ENCODE measurements around the gene SAMD4B. TPM values are rescaled to one million over a fixed set of nuclear protein-coding genes. Genes with fewer than 3 reads are reported as not detected.

Gene SAMD4B
- total RNA-seq, 2 experiments from 2014 or later: 40.2 to 45.6 TPM

- Mint-ChIP-seq H3K4me3 (no peak overlapping the region), H3K27me3 (no peaks in the 10 kb centered on the region), H3K4me1 (peaks cover 5% of the 10 kb centered on the region), H3K9me3 (no peaks in the 10 kb centered on the region), H3K27ac (no peak overlapping the region), H3K36me3 (ENCODE audit: low read depth) (peaks cover 53% of the 10 kb centered on the region)
- no peak for DNase-seq
- ChIA-PET CTCF (interaction anchor here (1.0 to 1.7 kb wide), 3 partner anchors 12 to 30 kb away, joined by 3 to 4 read pairs (median 3); partner anchors contain the start of gene PLEKHG2), POLR2A (no interaction called here)
Observed at GRCh38 chr19:39381910-39382611, 39.8 kb downstream of the SAMD4B start.

- Mint-ChIP-seq H3K4me1 (peaks cover 5% of the 10 kb centered on the region), H3K36me3 (ENCODE audit: low read depth) (peaks cover 48% of the 10 kb centered on the region), H3K4me3 (no peak overlapping the region), H3K27ac (peak overlapping the region; percentile 13), H3K27me3 (no peaks in the 10 kb centered on the region), H3K9me3 (no peaks in the 10 kb centered on the region)
- CTCF ChIA-PET: interaction anchor here (0.7 to 1.7 kb wide), 5 partner anchors 13 to 29 kb away, joined by 3 to 4 read pairs (median 3); partner anchors contain the start of gene PLEKHG2
- POLR2A ChIA-PET: interaction anchor here (0.6 kb wide), 1 partner anchor 153 kb away, joined by 11 read pairs; no protein-coding TSS in a partner anchor
- DNase-seq: no peak
Observed at GRCh38 chr19:39382991-39383828, 41.0 kb downstream of the SAMD4B start.

- Mint-ChIP-seq H3K4me1 (peaks cover 18% of the 10 kb centered on the region), H3K27me3 (no peaks in the 10 kb centered on the region), H3K9me3 (no peaks in the 10 kb centered on the region), H3K4me3 (no peak overlapping the region), H3K36me3 (ENCODE audit: low read depth) (peaks cover 49% of the 10 kb centered on the region), H3K27ac (no peak overlapping the region)
- POLR2A ChIA-PET: no interaction called here
- no peak for DNase-seq
- CTCF ChIA-PET: no interaction called here
Observed at GRCh38 chr19:39384839-39385568, 42.8 kb downstream of the SAMD4B start.

GRCh38 chr19:39385629-39386411 lies 43.6 kb downstream of the SAMD4B start:
- CTCF ChIA-PET: no interaction called here
- Mint-ChIP-seq H3K27ac (peak overlapping the region; percentile 52), H3K4me3 (no peak overlapping the region), H3K9me3 (no peaks in the 10 kb centered on the region), H3K4me1 (peaks cover 23% of the 10 kb centered on the region), H3K27me3 (no peaks in the 10 kb centered on the region), H3K36me3 (ENCODE audit: low read depth) (peaks cover 48% of the 10 kb centered on the region)
- no peak for DNase-seq
- POLR2A ChIA-PET: no interaction called here

GRCh38 chr19:39386557-39386956 lies 44.3 kb downstream of the SAMD4B start:
- Mint-ChIP-seq H3K4me1 (peaks cover 26% of the 10 kb centered on the region), H3K27ac (peak overlapping the region; percentile 54), H3K27me3 (no peaks in the 10 kb centered on the region), H3K4me3 (no peak overlapping the region), H3K36me3 (ENCODE audit: low read depth) (peaks cover 43% of the 10 kb centered on the region), H3K9me3 (no peaks in the 10 kb centered on the region)
- no peak for DNase-seq
- ChIA-PET POLR2A (no interaction called here), CTCF (no interaction called here)

- POLR2A ChIA-PET: no interaction called here
- CTCF ChIA-PET: interaction anchor here (1.3 kb wide), 1 partner anchor 10 kb away, joined by 4 read pairs; no protein-coding TSS in a partner anchor
- Mint-ChIP-seq H3K4me1 (peaks cover 40% of the 10 kb centered on the region), H3K9me3 (no peaks in the 10 kb centered on the region), H3K36me3 (ENCODE audit: low read depth) (peaks cover 42% of the 10 kb centered on the region), H3K27ac (peak overlapping the region; percentile 99), H3K4me3 (no peak overlapping the region), H3K27me3 (no peaks in the 10 kb centered on the region)
- no peak for DNase-seq
Observed at GRCh38 chr19:39388657-39389056, 46.4 kb downstream of the SAMD4B start.

GRCh38 chr19:39389631-39390414 lies 47.6 kb downstream of the SAMD4B start:
- H3K27me3 Mint-ChIP-seq: no peaks in the 10 kb centered on the region
- H3K4me3 Mint-ChIP-seq: peak overlapping the region; percentile 86
- H3K27ac Mint-ChIP-seq: peak overlapping the region; percentile 99
- DNase-seq: no peak
- peaks cover 44% of the 10 kb centered on the region for H3K36me3 Mint-ChIP-seq (ENCODE audit: low read depth)
- H3K4me1 Mint-ChIP-seq: peaks cover 44% of the 10 kb centered on the region
- POLR2A ChIA-PET: interaction anchor here (1.8 kb wide), 1 partner anchor 46 kb away, joined by 10 read pairs; the partner anchor contains the start of gene RPS16
- H3K9me3 Mint-ChIP-seq: no peaks in the 10 kb centered on the region
- CTCF ChIA-PET: interaction anchor here (1.3 to 2.6 kb wide), 3 partner anchors 9 to 22 kb away, joined by 4 to 11 read pairs (median 7); no protein-coding TSS in a partner anchor

GRCh38 chr19:39390451-39390750 lies 48.2 kb downstream of the SAMD4B start:
- H3K4me3 Mint-ChIP-seq: peak overlapping the region; percentile 86
- no peaks in the 10 kb centered on the region for H3K9me3 Mint-ChIP-seq
- POLR2A ChIA-PET: interaction anchor here (1.8 kb wide), 1 partner anchor 45 kb away, joined by 10 read pairs; the partner anchor contains the start of gene RPS16
- no peaks in the 10 kb centered on the region for H3K27me3 Mint-ChIP-seq
- peaks cover 50% of the 10 kb centered on the region for H3K36me3 Mint-ChIP-seq (ENCODE audit: low read depth)
- H3K4me1 Mint-ChIP-seq: peaks cover 46% of the 10 kb centered on the region
- peak; percentile 84 for DNase-seq
- CTCF ChIA-PET: interaction anchor here (0.6 to 2.6 kb wide), 5 partner anchors 14 to 782 kb away, joined by 3 to 11 read pairs (median 7); partner anchors contain the start of gene SAMD4B
- peak overlapping the region; percentile 99 for H3K27ac Mint-ChIP-seq

- Mint-ChIP-seq H3K36me3 (ENCODE audit: low read depth) (peaks cover 48% of the 10 kb centered on the region), H3K4me3 (peak within 1 kb of the TSS; percentile 86), H3K9me3 (no peaks in the 10 kb centered on the region), H3K4me1 (peaks cover 47% of the 10 kb centered on the region), H3K27me3 (no peaks in the 10 kb centered on the region), H3K27ac (peak within 1 kb of the TSS; percentile 99)
- ChIA-PET POLR2A (interaction anchor here (0.6 to 1.8 kb wide), 2 partner anchors 45 to 123 kb away, joined by 7 to 10 read pairs; partner anchors contain the start of gene RPS16), CTCF (interaction anchor here (0.6 to 2.6 kb wide), 9 partner anchors 10 to 782 kb away, joined by 3 to 11 read pairs (median 5); partner anchors contain the start of genes SAMD4B and ZFP36)
- DNase-seq: peak; percentile 99
Observed at GRCh38 chr19:39390751-39391437, 48.7 kb downstream of the SAMD4B start, which contains the start of the genes MED29 and PAF1. TSS of gene MED29 (plus strand) at chr19:39391378. CDS start at chr19:39391423, 45 bp downstream. TSS of gene PAF1 (minus strand) at chr19:39391106. CDS start at chr19:39390864, 242 bp downstream.

- Mint-ChIP-seq H3K4me1 (peaks cover 72% of the 10 kb centered on the region), H3K4me3 (peak overlapping the region; percentile 64), H3K27ac (peak overlapping the region; percentile 88), H3K36me3 (ENCODE audit: low read depth) (peaks cover 39% of the 10 kb centered on the region), H3K27me3 (no peaks in the 10 kb centered on the region), H3K9me3 (no peaks in the 10 kb centered on the region)
- ChIA-PET POLR2A (interaction anchor here (0.8 to 1.9 kb wide), 3 partner anchors 10 to 38 kb away, joined by 3 to 10 read pairs (median 8); partner anchors contain the start of genes RPS16 and ZFP36), CTCF (interaction anchor here (0.5 to 3.6 kb wide), 27 partner anchors 8 to 292 kb away, joined by 3 to 69 read pairs (median 5); partner anchors contain the start of genes EID2B, GMFG, PLEKHG2 and RPS16)
- peak; percentile 94 for DNase-seq
Observed at GRCh38 chr19:39397360-39398296, 55.4 kb downstream of the SAMD4B start.

Data from activated CD4-positive, alpha-beta T cell treated with anti-CD3 and anti-CD28 coated beads, Interleukin-2, amount 10 ng/mL, durations not matched to agents 7 days and 5 days (primary cell).